Panc1 (cell line): Measurements from ENCODE around the gene KCNMA1. TPM values are rescaled to one million over a fixed set of nuclear protein-coding genes. Genes with fewer than 3 reads are reported as not detected.
"Not testable (repeated sequence)": the region's sequence is repeated elsewhere in the genome, so short reads cannot be mapped to it uniquely, and the experiment has no call there.

Experiments
- ATAC-seq: fragments of 200-7000 bp; cut with Tn5 transposase; 2 replicates; pipeline ENCODE4 v1.9.1; 2020; ENCODE audit warnings: mild to moderate bottlenecking, moderate library complexity
- BruUV-seq: library from RNA; stranded (reverse); fragments of 400-500 nt; replicated peaks from 2 replicates; lab custom pipeline; 2021; lab: Mats Ljungman, UMichigan
- CTCF ChIA-PET: fragments of 300-600 bp; sonication (Branson Sonifier 250); formaldehyde crosslinking; loops from one replicate; lab custom pipeline; 2022; ENCODE audit warnings: antibody characterized with exemption; lab: Charles Lee
- POLR2A ChIA-PET: fragments of 300-600 bp; sonication (Branson Sonifier 250); formaldehyde crosslinking; loops from one replicate; lab custom pipeline; 2022; ENCODE audit warnings: antibody characterized with exemption; lab: Charles Lee
- DNase-seq: peaks from one replicate; pipeline ENCODE4 v3.0.0-alpha.2; 2010; ENCODE audit warnings: low read depth, low spot score
- H3K27ac ChIP-seq: 2 replicates; pipeline ENCODE4 v1.5.1; 2011; ENCODE audit warnings: mild to moderate bottlenecking, low read length, inconsistent platforms
- H3K27me3 ChIP-seq: fragments of 200-500 bp; sonication (Bioruptor generic); 2 replicates; pipeline ENCODE4 v1.6.0; 2014; ENCODE audit warnings: low read length, inconsistent platforms; ENCODE audit not compliant: control insufficient read depth, insufficient read depth
- H3K36me3 ChIP-seq: fragments of 200-500 bp; sonication (Bioruptor generic); 2 replicates; pipeline ENCODE4 v1.5.1; 2014; ENCODE audit warnings: inconsistent platforms, mild to moderate bottlenecking, low read length, moderate library complexity; ENCODE audit not compliant: control insufficient read depth, insufficient read depth
- H3K4me1 ChIP-seq: 2 replicates; pipeline ENCODE4 v1.5.1; 2011; ENCODE audit warnings: inconsistent platforms, mild to moderate bottlenecking, low read length, moderate library complexity; ENCODE audit not compliant: control insufficient read depth, insufficient read depth
- H3K4me3 ChIP-seq, 2 experiments: 2 replicates each; pipeline ENCODE4 v1.5.1; 2011 to 2012; ENCODE audit warnings: low read depth in 2 of 2, low read length in 2 of 2, mild to moderate bottlenecking in 2 of 2, inconsistent platforms in 1 of 2, moderate library complexity in 1 of 2
- H3K9me3 ChIP-seq: fragments of 200-500 bp; sonication (Bioruptor generic); 2 replicates; pipeline ENCODE4 v1.5.1; 2014; ENCODE audit warnings: low read depth, mild to moderate bottlenecking, inconsistent platforms, low read length, moderate library complexity; ENCODE audit not compliant: control insufficient read depth, insufficient read depth
- POLR2AphosphoS5 ChIP-seq: IDR thresholded peaks from 2 replicates; pipeline ENCODE4 v1.6.1; 2012; ENCODE audit warnings: mild to moderate bottlenecking, low read depth, low read length, moderate library complexity
- REST ChIP-seq, 2 experiments: IDR thresholded peaks; 2 replicates each; pipeline ENCODE4 v1.6.1; 2011 to 2012; ENCODE audit warnings: low read depth in 2 of 2, control low read depth in 1 of 2, low read length in 1 of 2, mild to moderate bottlenecking in 1 of 2, moderate library complexity in 1 of 2; ENCODE audit not compliant: insufficient read depth in 1 of 2
- SIN3A ChIP-seq: IDR thresholded peaks from 2 replicates; pipeline ENCODE4 v1.6.1; 2012; ENCODE audit warnings: low read depth, mild to moderate bottlenecking, low read length, moderate library complexity, borderline replicate concordance; ENCODE audit not compliant: insufficient read depth
- TCF7L2 ChIP-seq: IDR thresholded peaks from 2 replicates; pipeline ENCODE4 v1.6.1; 2011; ENCODE audit warnings: mild to moderate bottlenecking, low read depth, low read length, inconsistent platforms
- in situ Hi-C: cut with HindIII; loops from 2 replicates; pipeline ENCODE4 v1.10.0; 2016; ENCODE audit warnings: low sequenced_read_pairs, low pct_unique_long_range_greater_than_20kb
- intact Hi-C: fragments of 100-400 bp; cut with micrococcal nuclease; formaldehyde crosslinking; loops from one replicate; pipeline ENCODE4 v1.10.0; 2022; ENCODE audit not compliant: unreplicated experiment
- total RNA-seq: library from RNA; stranded (reverse); gene quantifications from one replicate; pipeline ENCODE4 v1.2.1, GENCODE V29; 2021; ENCODE audit not compliant: unreplicated experiment
- TF ChIP-seq, protein P1 (sequence below): fragments of 450-650 bp; IDR thresholded peaks from 2 replicates; pipeline ENCODE4 v1.5.1; 2017; ENCODE audit warnings: mild to moderate bottlenecking

Gene KCNMA1
- total RNA-seq, 1 experiment from 2014 or later: 91.9 TPM

DNA sequence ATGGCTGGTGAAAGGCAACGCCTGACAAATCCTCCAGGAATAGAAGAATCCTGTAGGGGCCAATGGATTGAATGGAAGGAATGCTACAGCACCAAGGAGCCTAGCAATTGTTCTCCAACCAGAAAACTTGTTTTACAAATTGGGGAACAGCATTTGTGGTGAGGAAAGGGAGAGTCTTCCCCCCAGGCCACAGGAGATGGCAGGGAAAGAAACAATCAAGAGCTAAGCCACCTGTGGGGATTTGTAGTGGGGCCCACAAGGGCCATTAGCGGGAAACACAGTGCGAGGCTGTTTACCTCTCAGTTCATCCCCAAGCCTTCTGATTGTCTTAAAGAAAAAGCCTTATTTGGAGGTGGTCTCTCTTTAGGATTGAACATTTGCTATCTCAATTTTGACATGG lies 48.5 kb upstream of the KCNMA1 start:
- TF ChIP-seq, protein P1, sequence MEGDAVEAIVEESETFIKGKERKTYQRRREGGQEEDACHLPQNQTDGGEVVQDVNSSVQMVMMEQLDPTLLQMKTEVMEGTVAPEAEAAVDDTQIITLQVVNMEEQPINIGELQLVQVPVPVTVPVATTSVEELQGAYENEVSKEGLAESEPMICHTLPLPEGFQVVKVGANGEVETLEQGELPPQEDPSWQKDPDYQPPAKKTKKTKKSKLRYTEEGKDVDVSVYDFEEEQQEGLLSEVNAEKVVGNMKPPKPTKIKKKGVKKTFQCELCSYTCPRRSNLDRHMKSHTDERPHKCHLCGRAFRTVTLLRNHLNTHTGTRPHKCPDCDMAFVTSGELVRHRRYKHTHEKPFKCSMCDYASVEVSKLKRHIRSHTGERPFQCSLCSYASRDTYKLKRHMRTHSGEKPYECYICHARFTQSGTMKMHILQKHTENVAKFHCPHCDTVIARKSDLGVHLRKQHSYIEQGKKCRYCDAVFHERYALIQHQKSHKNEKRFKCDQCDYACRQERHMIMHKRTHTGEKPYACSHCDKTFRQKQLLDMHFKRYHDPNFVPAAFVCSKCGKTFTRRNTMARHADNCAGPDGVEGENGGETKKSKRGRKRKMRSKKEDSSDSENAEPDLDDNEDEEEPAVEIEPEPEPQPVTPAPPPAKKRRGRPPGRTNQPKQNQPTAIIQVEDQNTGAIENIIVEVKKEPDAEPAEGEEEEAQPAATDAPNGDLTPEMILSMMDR: no peak
- no peak for TF ChIP-seq POLR2AphosphoS5
- TF ChIP-seq TCF7L2: no peak
- no peak for TF ChIP-seq SIN3A
- no peak for TF ChIP-seq REST (IDR thresholded peaks at IDR 0.05; ENCODE audit: insufficient read depth in 1 of 2, low read depth in 2 of 2, low read length in 1 of 2)
- Histone ChIP-seq H3K4me3 (no peak overlapping the region), H3K36me3 (no peaks in the 10 kb centered on the region), H3K27ac (no peak overlapping the region), H3K9me3 (no peaks in the 10 kb centered on the region), H3K27me3 (peaks cover 24% of the 10 kb centered on the region), H3K4me1 (no peaks in the 10 kb centered on the region)
- in situ Hi-C loops: no loop called here
- BruUV-seq: no TSS peak
- no peak for ATAC-seq
- intact Hi-C loops: no loop called here
- POLR2A ChIA-PET: no interaction called here
- no peak for DNase-seq
- CTCF ChIA-PET: no interaction called here

GRCh38 chr10:77685432-77685831 lies 47.8 kb upstream of the KCNMA1 start:
- in situ Hi-C loops (no loop called here), intact Hi-C loops (no loop called here)
- no peak for ATAC-seq
- CTCF ChIA-PET: no interaction called here
- H3K27ac ChIP-seq: no peak overlapping the region
- no peak overlapping the region for H3K4me3 ChIP-seq
- peaks cover 24% of the 10 kb centered on the region for H3K27me3 ChIP-seq
- POLR2A ChIA-PET: no interaction called here
- no peaks in the 10 kb centered on the region for H3K4me1 ChIP-seq
- H3K9me3 ChIP-seq: no peaks in the 10 kb centered on the region
- H3K36me3 ChIP-seq: no peaks in the 10 kb centered on the region
- DNase-seq: no peak
- TF ChIP-seq POLR2AphosphoS5 (no peak), TCF7L2 (no peak), REST (IDR thresholded peaks at IDR 0.05; ENCODE audit: insufficient read depth in 1 of 2, low read depth in 2 of 2, low read length in 1 of 2) (no peak), SIN3A (no peak)
- TF ChIP-seq, protein P1: no peak
- BruUV-seq: no TSS peak

DNA sequence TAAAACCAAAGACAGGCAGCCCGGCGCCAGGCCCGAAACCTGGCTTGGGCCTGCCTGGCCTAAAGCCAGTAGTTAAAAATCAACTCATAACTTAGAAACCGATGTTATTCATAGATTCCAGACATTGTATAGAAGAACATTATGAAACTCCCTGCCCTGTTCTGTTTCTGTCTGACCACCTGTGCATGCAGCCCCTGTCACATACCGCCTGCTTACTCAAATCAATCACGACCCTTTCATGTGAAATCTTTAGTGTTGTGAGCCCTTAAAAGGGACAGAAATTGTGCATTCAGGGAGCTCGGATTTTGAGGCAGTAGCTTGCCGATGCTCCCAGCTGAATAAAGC lies 45.5 kb upstream of the KCNMA1 start:
- in situ Hi-C loops, H3K36me3 ChIP-seq, H3K4me1 ChIP-seq, DNase-seq, BruUV-seq, intact Hi-C loops, H3K27ac ChIP-seq, H3K4me3 ChIP-seq, ATAC-seq, CTCF ChIA-PET, H3K9me3 ChIP-seq: not testable (repeated sequence)
- H3K27me3 ChIP-seq: peaks cover 17% of the 10 kb centered on the region
- POLR2A ChIA-PET: interaction anchor here (0.6 kb wide), 1 partner anchor 105 kb away, joined by 3 read pairs; no protein-coding TSS in a partner anchor
